ENCODE data around the gene GAREM1. TPM values are rescaled to one million over a fixed set of nuclear protein-coding genes. Genes with fewer than 3 reads are reported as not detected.

Gene GAREM1
- total RNA-seq, 1 experiment from 2014 or later: 11.1 TPM

GRCh38 chr18:32507093-32507492 lies 36.4 kb upstream of the GAREM1 start:
- RAD21 ChIA-PET (ENCODE audit: low non-redundant PET in 1 of 2, low total read pairs in 2 of 2, uncharacterized antibody in 2 of 2, unreplicated experiment in 2 of 2): no interaction called here
- H3K36me3 ChIP-seq (ENCODE audit: control insufficient read depth in 1 of 2, insufficient read depth in 2 of 2, low read length in 2 of 2): no peaks in the 10 kb centered on the region
- DNase-seq (ENCODE audit: low read depth, low spot score) (no peak), ATAC-seq (no peak)
- CTCF ChIA-PET: no interaction called here
- H3K4me3 ChIP-seq (replicated peaks in 1 of 2; ENCODE audit: low read depth in 1 of 2, low read length in 2 of 2): no peak overlapping the region
- no peak for TF ChIP-seq REST (IDR thresholded peaks at IDR 0.05; ENCODE audit: low read depth)
- TF ChIP-seq ZBTB33 (IDR thresholded peaks at IDR 0.05; ENCODE audit: extremely low read depth, insufficient replicate concordance, low read length): no peak
- TF ChIP-seq YY1 (IDR thresholded peaks at IDR 0.05; ENCODE audit: extremely low read depth, insufficient replicate concordance, low read depth, low read length): no peak
- TF ChIP-seq POLR2A (IDR thresholded peaks at IDR 0.05; ENCODE audit: borderline replicate concordance, extremely low read depth, insufficient read depth, insufficient read length): no peak
- no peaks in the 10 kb centered on the region for H3K27me3 ChIP-seq (ENCODE audit: insufficient read depth, low read length)
- H2AFZ ChIP-seq (ENCODE audit: low read depth, low read length, poor library complexity, severe bottlenecking): no peak overlapping the region
- BruUV-seq (replicated peaks): no TSS peak
- H3K9ac ChIP-seq (ENCODE audit: low read length): no peak overlapping the region
- H3K9me2 ChIP-seq (ENCODE audit: insufficient read depth): no peaks in the 10 kb centered on the region
- no peak overlapping the region for H3K4me2 ChIP-seq (ENCODE audit: low read length)
- no peaks in the 10 kb centered on the region for H4K20me1 ChIP-seq (ENCODE audit: insufficient read depth)
- H3K79me2 ChIP-seq (ENCODE audit: insufficient read depth, low read length): no peaks in the 10 kb centered on the region
- POLR2A ChIA-PET: no interaction called here
- H3K4me1 ChIP-seq (ENCODE audit: control insufficient read depth in 1 of 2, insufficient read depth in 2 of 2, low read length in 2 of 2): no peaks in the 10 kb centered on the region
- intact Hi-C loops (cut with micrococcal nuclease): no loop called here
- no peaks in the 10 kb centered on the region for H3K9me3 ChIP-seq (ENCODE audit: control insufficient read depth in 1 of 2, insufficient read depth in 1 of 2, low read depth in 1 of 2, low read length in 2 of 2)
- no peak overlapping the region for H3K27ac ChIP-seq (ENCODE audit: low read depth, low read length)

Data from HCT116 (cell line).